ENCODE results near the gene WDR7. TPM values are rescaled to one million over a fixed set of nuclear protein-coding genes. Genes with fewer than 3 reads are reported as not detected.

WDR7 gene
- polyA plus RNA-seq, 2 of the 4 experiments (the other 2 are of a cell fraction), result 4.2 to 7.0 TPM

GRCh38 chr18:57073501-57074187 lies 422.5 kb downstream of the WDR7 start:
- POLR2A ChIA-PET, result no interaction called here
- Histone ChIP-seq H3K27ac (no peak overlapping the region), H3K4me2 (no peak overlapping the region), H3K9me3 (no peaks in the 10 kb centered on the region), H3K4me1 (no peaks in the 10 kb centered on the region), H3K4me3 (no peak overlapping the region)
- DNase-seq (ENCODE audit: low read depth in 1 of 2, low spot score in 1 of 2), result no peak
- no peak for FAIRE-seq
- no peak for ATAC-seq
- 56% methylated on average over 9 of the region's 9 CpGs for WGBS (ENCODE audit: missing lambda C conversion rate)
- TF ChIP-seq TFCP2L1 (CRISPR knock-in tag; IDR thresholded peaks at IDR 0.05), result no peak
- no peak for TF ChIP-seq SREBF2 (IDR thresholded peaks at IDR 0.05)
- TF ChIP-seq GATA3 (IDR thresholded peaks at IDR 0.05; ENCODE audit: borderline replicate concordance), result no peak
- TF ChIP-seq ESRRA (IDR thresholded peaks at IDR 0.05; ENCODE audit: borderline replicate concordance, low read length), result no peak
- TF ChIP-seq E2F6 (IDR thresholded peaks at IDR 0.05; ENCODE audit: borderline replicate concordance, low read depth), result no peak
- no peak for TF ChIP-seq BCL3 (IDR thresholded peaks at IDR 0.05)
- no peak for TF ChIP-seq RAD21 (conservative IDR thresholded peaks at IDR 0.05 in 1 of 2, IDR thresholded peaks at IDR 0.05 in 1 of 2)
- TF ChIP-seq RFX5 (IDR thresholded peaks at IDR 0.05), result no peak
- TF ChIP-seq HDAC2 (IDR thresholded peaks at IDR 0.05), result no peak
- no peak for TF ChIP-seq MAX (IDR thresholded peaks at IDR 0.05)
- CTCF ChIA-PET, result no interaction called here

GRCh38 chr18:57075716-57076400 lies 424.7 kb downstream of the WDR7 start:
- no peak for FAIRE-seq
- Histone ChIP-seq H3K4me2 (no peak overlapping the region), H3K4me1 (no peaks in the 10 kb centered on the region), H3K9me3 (no peaks in the 10 kb centered on the region), H3K27ac (no peak overlapping the region), H3K4me3 (no peak overlapping the region)
- ATAC-seq, result no peak
- no peak for DNase-seq (ENCODE audit: low read depth in 1 of 2, low spot score in 1 of 2)
- no peak for TF ChIP-seq RAD21 (conservative IDR thresholded peaks at IDR 0.05 in 1 of 2, IDR thresholded peaks at IDR 0.05 in 1 of 2)
- no peak for TF ChIP-seq CHD4 (IDR thresholded peaks at IDR 0.05; ENCODE audit: borderline replicate concordance)
- ChIA-PET POLR2A (no interaction called here), CTCF (no interaction called here)
- 64% methylated on average over 11 of the region's 17 CpGs for WGBS (ENCODE audit: missing lambda C conversion rate)

- no peak for ATAC-seq
- WGBS (ENCODE audit: missing lambda C conversion rate), result 84% methylated on average over 6 of the region's 13 CpGs
Observed at GRCh38 chr18:57077005-57077765, 426.0 kb downstream of the WDR7 start.

More at GRCh38 chr18:57077005-57077765, 426.0 kb downstream of the WDR7 start:
- Histone ChIP-seq H3K4me2 (no peak overlapping the region), H3K4me3 (no peak overlapping the region), H3K9me3 (no peaks in the 10 kb centered on the region), H3K4me1 (no peaks in the 10 kb centered on the region), H3K27ac (no peak overlapping the region)
- FAIRE-seq (no peak), DNase-seq (ENCODE audit: low read depth in 1 of 2, low spot score in 1 of 2) (no peak)
- ChIA-PET POLR2A (no interaction called here), CTCF (no interaction called here)
- TF ChIP-seq ATOH8 (CRISPR knock-in tag; IDR thresholded peaks at IDR 0.05; ENCODE audit: low read depth) (no peak), ZNF302 (CRISPR knock-in tag; IDR thresholded peaks at IDR 0.05) (no peak), RARB (CRISPR knock-in tag; IDR thresholded peaks at IDR 0.05) (no peak), EP300 (IDR thresholded peaks at IDR 0.05) (no peak), NR3C1 (IDR thresholded peaks at IDR 0.05) (no peak), NPAS2 (CRISPR knock-in tag; IDR thresholded peaks at IDR 0.05; ENCODE audit: borderline replicate concordance) (no peak), FOSB (CRISPR knock-in tag; IDR thresholded peaks at IDR 0.05) (no peak), MAX (IDR thresholded peaks at IDR 0.05) (no peak), EHF (CRISPR knock-in tag; IDR thresholded peaks at IDR 0.05) (no peak), FOXS1 (CRISPR knock-in tag; IDR thresholded peaks at IDR 0.05) (no peak), USF2 (IDR thresholded peaks at IDR 0.05) (no peak), MYC (IDR thresholded peaks at IDR 0.05; ENCODE audit: borderline replicate concordance, low read length) (no peak), HDAC2 (IDR thresholded peaks at IDR 0.05) (no peak), KDM1A (IDR thresholded peaks at IDR 0.05; ENCODE audit: low read depth) (no peak), FOSL2 (IDR thresholded peaks at IDR 0.05) (no peak), FOSL2 (CRISPR knock-in tag; IDR thresholded peaks at IDR 0.05) (no peak)

All from A549 (cell line).